SK-N-SH treated with all-trans-retinoic acid at 6 μM for 48 hours (cell line): ENCODE results near the gene TMC3.

Experiments
- ARNTL ChIP-seq: fragments of 450-650 bp; formaldehyde crosslinking; IDR thresholded peaks from 2 replicates; pipeline ENCODE4 v1.5.0; 2020; ENCODE audit warnings: low read depth, mild to moderate bottlenecking, moderate library complexity, borderline replicate concordance
- CSDC2 ChIP-seq: fragments of 250-450 bp; sonication (Bioruptor Pico); IDR thresholded peaks from 2 replicates; pipeline ENCODE4 v1.5.0; 2020; ENCODE audit warnings: mild to moderate bottlenecking, moderate library complexity
- GLIS3 ChIP-seq: fragments of 250-450 bp; sonication (Bioruptor Pico); IDR thresholded peaks from 2 replicates; pipeline ENCODE4 v1.5.0; 2020; ENCODE audit warnings: mild to moderate bottlenecking, moderate library complexity
- PATZ1 ChIP-seq: fragments of 250-450 bp; sonication (Bioruptor Pico); IDR thresholded peaks from 2 replicates; pipeline ENCODE4 v1.8.0; 2020; ENCODE audit warnings: mild to moderate bottlenecking, moderate library complexity, borderline replicate concordance
- POU6F1 ChIP-seq: fragments of 250-450 bp; sonication (Bioruptor Pico); IDR thresholded peaks from 2 replicates; pipeline ENCODE4 v1.8.0; 2021; ENCODE audit warnings: low read depth, mild to moderate bottlenecking, moderate library complexity, borderline replicate concordance
- ZFP30 ChIP-seq: fragments of 450-650 bp; formaldehyde crosslinking; IDR thresholded peaks from 2 replicates; pipeline ENCODE4 v1.5.0; 2022; ENCODE audit warnings: mild to moderate bottlenecking, moderate library complexity

- TF ChIP-seq CSDC2 (CRISPR knock-in tag): no peak
- TF ChIP-seq GLIS3 (CRISPR knock-in tag): no peak
- TF ChIP-seq PATZ1 (CRISPR knock-in tag): no peak
- TF ChIP-seq ZFP30 (CRISPR knock-in tag): no peak
- TF ChIP-seq ARNTL (CRISPR knock-in tag): no peak
- TF ChIP-seq POU6F1 (CRISPR knock-in tag): no peak
Observed at GRCh38 chr15:81373176-81373575, 837 bp downstream of the TMC3 start.
